Measurements from ENCODE around the gene RBM20.
"Not testable (repeated sequence)": the region's sequence is repeated elsewhere in the genome, so short reads cannot be mapped to it uniquely, and the experiment has no call there.

RBM20 gene

DNA sequence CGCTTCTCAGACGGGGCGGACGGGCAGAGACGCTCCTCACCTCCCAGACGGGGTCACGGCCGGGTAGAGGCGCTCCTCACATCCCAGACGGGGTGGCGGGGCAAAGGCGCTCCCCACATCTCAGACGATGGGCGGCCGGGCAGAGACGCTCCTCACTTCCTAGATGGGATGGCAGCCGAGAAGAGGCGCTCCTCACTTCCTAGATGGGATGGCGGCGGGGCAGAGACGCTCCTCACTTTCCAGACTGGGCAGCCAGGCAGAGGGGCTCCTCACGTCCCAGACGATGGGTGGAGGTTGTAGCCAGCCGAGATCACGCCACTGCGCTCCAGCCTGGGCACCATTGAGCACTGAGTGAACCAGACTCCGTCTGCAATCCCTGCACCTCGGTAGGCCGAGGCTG, 123.5 kb downstream of the RBM20 start:
- DNase-seq = not testable (repeated sequence)

DNA sequence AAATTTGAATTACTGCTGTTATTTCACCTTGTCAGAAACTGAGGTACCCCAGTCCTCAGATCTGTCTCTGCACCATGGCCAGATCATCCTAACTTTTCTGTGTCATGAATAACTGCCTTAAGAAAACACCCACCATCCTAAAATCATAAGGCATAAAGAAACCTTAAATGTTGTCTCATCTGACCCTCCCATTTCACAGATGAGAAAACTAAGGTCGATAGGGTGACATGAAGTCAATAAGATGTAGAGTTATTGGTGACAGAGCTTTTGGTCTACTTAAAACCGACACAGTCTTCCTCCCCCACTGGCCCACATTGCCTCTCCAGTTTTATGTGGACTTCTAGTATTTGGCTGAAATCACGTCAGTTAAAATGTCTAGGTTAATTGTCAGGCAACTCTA, 126.1 kb downstream of the RBM20 start:
- no peak for DNase-seq

DNA sequence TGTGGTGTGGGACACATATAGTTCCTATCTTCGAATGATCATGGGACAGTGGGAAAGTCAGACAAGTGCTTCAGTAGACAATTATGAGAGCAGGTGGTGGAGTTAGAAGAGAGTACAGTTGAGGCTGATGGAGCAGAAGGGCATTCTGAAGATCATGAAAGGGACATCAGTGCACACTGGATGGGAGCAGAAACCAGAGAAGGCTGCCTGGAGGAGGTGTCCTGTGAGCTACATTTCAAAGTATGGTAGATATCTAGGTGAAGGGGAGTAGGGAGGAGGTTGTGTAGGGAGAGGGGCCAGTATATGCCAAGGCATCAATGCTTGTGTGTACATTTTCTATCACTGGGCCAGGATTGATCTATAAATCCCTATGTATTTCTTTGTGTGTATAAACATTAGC, 127.3 kb downstream of the RBM20 start:
- DNase-seq = no peak

DNA sequence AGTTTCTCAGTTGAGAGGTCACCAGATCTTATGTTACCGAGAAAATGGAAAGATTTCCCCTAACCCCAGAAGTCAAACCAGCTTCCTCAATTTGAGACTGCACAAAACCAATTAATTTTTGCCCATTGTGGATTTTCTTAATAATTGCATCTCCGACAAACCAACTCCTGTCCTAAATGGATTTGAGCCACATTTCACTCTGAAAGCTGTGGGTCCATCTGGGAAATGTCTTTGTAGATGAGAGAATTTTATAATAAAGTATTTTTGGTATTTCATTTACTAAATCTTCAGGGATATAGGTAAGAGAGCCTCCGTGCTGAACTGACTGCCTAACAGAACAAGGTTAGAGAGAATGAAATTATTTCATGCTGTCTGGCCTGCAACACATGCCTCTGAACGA, 127.9 kb downstream of the RBM20 start:
- DNase-seq = no peak

DNA sequence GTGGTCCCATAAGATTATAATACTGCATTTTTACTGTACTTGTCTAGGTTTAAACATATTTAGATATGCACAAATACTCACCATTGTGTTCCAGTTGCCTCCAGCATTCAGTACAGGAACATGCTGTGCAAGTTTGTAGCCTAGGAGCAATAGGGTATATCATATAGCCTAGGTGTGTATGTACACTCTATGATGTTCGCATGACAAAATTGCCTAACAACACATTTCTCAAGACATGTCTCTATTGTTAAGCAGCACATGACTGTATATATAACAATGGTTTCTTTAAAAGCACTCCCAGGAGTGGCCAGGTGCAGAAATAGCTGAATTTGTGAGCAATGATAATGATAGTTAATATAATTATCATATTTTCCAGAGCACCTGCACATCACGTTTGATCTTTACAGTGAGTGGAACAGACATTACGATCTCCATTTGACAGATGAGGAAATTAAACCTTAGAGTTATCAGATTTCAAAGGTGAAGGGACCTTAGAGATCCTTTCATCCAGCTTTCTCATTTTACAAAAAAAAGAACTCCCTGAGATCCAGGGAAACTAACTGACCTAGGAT, 128.4 kb downstream of the RBM20 start:
- no peak for DNase-seq

DNA sequence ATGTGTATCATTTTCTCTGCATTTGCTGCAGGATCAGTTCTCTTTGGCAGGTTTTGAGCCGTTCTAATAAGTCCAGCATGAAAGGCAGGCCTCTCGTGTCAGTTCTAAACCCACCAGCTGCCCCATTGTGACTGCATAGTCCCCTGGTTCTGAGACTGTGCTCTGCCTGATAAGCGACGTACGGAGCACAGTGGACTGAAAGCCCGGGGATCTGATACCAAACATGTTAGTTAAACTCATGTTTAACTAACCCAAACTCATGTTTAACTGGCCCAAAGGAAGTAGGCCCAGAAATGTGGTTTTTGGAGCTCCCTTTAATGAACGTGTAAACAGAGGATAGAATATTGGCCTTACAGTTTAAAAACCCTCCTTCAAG, 129.5 kb downstream of the RBM20 start:
- DNase-seq = no peak

DNA sequence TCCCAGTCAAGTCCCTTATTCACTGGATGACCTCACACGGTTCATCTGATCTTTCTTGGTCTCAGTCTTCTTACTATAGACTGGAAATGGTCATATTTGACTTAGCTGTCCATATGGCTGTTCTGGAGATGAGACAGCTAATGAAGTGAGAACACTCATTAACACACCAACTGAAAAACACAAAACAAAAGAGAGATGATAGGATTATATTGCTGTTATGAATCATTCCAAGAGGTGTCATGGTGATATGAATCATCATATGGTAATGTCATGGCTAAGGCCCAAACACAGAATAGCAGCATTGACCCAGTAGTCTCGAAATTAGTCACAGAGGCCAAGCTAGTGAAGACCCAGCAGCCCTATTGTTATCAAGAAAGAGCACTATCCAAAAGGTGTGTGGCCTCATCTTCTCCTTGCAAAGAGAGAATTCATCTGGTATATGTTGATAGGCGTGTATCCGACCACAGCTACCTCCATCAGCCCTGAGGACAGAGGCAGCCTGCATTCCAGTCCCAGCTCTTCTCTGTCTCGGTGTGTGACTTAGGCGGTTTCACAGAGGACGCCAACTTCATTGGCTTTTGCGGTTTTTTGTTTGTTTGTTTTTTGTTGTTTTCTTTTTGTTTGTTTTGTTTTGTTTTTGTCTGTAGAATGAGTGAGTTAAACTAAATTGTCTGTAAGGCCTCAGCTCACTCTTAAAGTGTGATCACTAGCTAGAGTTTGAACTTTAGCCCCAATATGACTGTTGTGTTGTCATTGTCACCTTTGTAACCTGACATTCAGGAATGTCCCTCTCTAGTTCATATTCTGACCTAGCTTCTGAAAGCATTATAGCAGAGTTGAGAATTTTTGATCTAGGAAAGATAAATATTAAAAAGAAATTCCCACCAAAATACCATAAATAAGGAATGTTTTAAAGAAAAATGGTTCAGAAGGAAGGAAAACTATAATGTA, 130.2 kb downstream of the RBM20 start:
- no peak for DNase-seq

DNA sequence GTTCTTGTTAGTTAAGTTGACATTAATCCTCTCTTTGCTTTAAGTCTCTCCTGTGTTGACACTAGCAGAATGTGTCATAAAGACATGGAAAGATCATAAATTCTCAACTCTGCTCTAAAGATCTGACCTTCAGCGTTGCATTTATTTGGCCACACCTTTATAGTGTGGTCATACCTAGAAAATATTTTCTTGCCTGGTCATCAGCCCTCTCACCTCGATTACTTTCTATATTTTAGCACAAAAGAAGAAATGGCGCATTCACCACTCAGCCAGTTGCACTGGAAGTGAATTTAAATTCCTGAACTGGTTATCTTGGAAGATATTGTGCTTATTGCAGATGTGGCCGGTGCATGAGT, 130.9 kb downstream of the RBM20 start:
- DNase-seq = no peak

DNA sequence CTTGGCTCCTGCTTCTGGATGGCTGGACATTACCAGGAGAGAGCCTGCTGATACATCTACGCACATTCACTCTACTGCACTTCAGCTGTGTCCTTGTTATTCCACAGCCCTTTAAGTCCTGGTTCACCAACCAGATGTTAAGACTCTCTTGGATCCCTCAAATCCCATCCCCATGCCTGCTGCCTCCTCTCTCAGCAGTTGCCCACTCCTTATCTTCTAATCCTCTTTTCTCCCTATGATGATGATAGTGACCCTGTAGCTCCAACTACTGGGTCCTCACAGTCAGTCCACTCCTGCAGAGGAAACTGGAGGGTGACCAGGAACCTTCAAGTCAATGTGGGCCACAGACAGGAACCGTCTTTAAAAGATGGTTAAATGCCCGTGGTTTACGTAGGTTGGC, 131.3 kb downstream of the RBM20 start:
- DNase-seq = no peak

DNA sequence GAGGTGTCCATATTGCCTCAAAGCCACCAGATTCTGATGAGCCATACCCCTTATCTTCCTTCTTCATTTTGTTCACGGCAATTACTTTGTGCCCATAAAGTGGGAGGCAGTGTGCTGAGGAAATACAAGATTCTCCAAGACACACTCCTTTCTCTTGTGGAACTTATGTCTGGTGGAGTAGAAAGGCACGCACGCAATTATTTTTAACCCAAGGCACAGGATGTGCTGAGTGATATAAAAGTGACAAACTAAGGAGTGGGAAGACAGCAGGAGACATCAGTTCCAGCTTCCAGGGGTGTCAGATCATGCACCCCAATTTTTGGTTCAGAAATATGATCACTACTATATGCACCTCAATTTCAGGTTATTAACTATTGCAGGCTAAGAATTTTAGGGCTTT, 132.9 kb downstream of the RBM20 start:
- DNase-seq = no peak

DNA sequence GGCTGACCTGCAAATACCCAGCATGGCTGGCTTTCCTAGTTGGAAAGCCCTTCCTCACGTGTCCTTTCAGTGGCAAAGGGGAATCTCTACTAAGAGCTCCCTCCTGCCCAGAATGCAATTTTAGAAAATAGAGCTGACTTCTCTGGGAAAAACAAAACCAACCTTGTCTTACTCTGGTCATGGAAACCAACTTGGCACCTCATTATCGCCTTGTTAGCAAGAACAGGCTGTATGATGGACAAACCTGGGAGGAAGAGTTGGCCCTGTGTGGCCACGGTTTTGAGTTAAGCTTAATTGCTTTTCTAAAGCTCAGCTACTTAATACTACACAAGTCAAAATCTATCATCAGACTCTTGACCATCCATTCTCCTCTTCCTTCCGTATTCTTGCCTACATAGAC, 133.5 kb downstream of the RBM20 start:
- no peak for DNase-seq

DNA sequence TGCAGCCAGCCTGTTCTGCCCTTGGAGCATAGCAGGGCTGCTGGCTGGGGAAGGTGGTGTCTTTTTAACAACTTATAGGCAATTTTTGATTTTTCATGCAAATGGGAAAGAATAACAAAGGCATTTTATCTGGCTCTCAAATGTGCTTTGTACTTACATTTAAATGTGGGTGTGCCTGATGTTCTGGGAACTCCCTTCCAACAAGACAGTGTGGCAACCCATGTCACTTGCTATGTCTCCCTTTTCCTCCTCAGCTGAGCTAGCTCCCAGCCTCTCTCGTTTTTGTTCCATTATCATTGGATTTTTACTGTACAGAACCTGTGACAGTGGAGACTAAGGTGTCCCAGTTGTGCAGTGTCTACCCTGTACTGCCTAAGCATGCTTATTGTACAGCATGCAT, 134.1 kb downstream of the RBM20 start:
- no peak for DNase-seq

DNA sequence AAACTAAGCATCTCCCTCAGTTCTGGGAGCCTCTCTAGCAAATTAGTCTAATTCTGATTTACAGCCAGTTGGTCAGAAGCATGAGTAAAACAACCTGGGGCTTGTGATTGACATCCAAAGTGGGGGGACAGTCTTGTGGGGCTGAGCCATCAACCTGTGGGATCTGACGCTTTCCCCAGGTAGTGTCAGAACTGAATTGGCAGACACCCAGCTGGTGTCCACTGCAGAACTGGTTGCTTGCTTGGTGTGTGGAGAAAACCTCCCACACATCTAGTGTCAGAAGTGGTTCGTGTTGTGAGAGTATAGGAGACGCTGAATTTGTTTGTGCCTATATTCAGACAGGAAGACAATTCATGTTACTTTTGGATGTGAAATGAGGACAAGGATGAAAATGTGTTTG, 135.4 kb downstream of the RBM20 start:
- DNase-seq = no peak

DNA sequence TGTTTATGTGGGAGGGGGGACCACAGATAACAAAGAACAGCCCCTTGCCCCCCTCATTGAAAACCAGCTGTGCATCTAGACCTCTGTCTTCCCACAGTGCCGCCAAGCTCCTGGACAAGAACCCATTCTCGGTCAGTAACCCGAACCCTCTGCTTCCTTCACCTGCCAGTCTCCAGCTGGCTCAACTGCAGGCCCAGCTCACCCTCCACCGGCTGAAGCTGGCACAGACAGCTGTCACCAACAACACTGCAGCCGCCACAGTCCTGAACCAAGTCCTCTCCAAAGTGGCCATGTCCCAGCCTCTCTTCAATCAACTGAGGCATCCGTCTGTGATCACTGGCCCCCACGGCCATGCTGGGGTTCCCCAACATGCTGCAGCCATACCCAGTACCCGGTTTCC, 136.6 kb downstream of the RBM20 start:
- no peak for DNase-seq

DNA sequence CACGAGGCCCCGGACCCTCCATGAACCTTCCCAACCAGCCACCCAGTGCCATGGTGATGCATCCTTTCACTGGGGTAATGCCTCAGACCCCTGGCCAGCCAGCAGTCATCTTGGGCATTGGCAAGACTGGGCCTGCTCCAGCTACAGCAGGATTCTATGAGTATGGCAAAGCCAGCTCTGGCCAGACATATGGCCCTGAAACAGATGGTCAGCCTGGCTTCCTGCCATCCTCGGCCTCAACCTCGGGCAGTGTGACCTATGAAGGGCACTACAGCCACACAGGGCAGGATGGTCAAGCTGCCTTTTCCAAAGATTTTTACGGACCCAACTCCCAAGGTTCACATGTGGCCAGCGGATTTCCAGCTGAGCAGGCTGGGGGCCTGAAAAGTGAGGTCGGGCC, 137.0 kb downstream of the RBM20 start:
- DNase-seq = no peak

DNA sequence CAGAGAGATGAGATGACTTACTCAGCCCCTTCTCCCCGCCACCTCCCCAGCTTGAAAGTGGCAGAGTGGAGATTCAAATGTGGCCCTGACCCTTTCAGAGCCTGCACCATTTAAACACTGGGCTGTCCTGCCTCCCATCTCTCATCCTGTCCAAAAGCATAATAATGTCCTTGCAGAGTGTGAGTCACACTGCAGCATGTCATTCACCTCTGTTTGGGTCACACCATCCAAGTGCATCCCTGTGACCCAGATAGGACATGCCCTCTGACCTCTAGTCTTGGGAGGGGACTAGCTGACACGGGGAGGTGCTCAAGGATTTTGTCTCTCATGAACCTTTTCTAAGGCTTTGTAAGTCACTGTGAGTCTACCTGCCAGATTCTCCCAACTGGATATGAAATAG, 138.5 kb downstream of the RBM20 start:
- DNase-seq = no peak

DNA sequence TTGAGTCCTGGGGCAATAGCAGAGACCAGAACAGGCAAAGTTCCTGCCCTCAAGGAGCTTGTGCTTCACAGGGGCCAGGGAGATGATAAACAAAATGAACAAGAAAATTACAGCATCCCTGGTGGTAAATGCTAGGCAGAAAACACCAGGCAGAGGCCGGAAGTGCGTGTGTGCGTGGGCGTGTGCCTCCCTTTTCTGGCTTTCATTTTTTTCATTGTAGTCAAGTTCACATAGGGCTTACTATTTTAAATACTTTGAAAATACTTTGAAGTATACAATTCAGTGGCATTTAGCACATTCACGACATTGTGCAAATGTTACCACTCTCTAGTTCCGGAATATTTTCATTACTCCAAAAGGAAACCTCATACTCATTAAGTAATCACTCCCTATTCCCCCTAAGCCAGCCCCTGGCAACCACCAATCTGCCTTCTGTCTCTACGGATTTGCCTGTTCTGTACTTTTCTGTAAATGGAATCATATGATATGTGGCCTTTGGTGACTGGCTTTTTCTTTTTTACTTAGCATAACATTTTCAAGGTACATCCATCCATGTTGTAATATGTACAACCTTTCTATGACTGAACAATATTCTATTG, 139.5 kb downstream of the RBM20 start:
- DNase-seq = no peak

DNA sequence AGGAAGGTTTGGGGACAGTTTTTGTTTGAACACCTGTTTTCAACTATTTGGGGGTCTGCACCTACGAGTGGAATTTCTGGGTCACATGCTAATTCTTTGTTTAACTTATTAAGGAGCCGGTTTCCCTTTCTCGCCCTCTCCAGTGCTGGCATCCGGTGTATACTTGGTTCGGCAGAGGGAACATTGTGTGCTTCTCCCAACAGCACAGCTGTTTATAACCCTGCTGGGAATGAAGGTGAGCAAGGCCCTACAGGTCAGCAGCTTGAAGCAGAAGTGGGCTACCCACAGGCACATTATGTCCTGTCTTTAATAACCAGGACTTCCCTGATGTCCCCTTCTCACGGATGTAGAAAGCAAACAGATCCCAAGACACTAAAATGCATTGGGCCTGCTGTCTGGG, 140.1 kb downstream of the RBM20 start:
- no peak for DNase-seq

DNA sequence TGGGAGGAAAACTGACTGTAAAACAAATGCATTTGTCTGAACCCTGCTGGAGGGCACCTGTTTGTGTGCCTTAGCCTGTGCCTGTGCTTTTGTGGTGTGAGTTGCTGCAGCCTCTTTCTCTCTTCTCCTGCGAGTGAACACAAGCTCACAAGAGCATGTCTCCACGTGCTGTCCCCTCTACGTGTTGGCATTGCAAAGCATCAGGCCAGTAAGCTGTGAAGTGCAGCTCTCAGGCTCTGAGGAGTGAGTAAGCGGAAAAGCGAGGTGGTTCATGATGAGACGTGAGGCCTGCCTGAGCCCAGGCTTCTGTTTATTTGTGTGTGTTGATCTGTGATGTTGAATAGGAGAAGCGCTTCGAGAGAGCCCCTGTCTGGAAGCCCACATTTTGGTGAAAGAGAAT, 142.0 kb downstream of the RBM20 start:
- no peak for DNase-seq

DNA sequence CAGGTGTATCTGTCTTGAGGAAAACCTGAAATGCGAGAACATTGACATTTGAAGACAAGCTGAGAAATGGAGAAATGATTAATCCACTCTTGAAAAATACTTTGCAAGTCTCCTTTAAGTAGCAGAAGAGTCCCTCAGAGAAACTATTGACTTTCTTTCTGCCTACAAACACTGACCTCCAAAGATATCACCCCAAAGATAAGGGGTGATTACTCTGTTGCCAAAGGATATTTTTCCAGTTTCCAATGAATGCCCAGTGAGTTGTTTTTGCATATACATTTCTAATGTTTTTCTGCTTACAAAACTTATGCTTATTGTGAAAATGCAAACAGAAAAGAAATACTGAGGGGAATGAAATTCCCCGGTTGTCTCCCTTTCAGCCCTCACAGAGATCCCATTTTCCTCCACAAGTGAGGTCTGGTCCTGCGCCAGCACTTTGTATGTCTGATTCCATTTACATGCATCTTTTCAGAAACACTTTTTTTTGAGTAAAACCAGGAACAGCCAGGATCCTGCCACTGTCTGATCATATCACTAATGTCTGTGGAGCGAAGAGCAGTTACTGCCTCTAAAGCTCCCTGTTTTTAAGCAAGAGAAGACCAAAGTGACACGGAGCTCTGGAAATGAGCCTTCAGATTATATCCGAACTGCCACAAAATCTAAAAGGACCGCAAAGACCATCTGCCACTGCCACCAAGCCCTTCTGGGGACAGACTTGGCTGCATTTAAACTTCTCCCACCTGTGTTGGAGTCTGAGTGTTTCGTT, 144.7 kb downstream of the RBM20 start:
- no peak for DNase-seq

DNA sequence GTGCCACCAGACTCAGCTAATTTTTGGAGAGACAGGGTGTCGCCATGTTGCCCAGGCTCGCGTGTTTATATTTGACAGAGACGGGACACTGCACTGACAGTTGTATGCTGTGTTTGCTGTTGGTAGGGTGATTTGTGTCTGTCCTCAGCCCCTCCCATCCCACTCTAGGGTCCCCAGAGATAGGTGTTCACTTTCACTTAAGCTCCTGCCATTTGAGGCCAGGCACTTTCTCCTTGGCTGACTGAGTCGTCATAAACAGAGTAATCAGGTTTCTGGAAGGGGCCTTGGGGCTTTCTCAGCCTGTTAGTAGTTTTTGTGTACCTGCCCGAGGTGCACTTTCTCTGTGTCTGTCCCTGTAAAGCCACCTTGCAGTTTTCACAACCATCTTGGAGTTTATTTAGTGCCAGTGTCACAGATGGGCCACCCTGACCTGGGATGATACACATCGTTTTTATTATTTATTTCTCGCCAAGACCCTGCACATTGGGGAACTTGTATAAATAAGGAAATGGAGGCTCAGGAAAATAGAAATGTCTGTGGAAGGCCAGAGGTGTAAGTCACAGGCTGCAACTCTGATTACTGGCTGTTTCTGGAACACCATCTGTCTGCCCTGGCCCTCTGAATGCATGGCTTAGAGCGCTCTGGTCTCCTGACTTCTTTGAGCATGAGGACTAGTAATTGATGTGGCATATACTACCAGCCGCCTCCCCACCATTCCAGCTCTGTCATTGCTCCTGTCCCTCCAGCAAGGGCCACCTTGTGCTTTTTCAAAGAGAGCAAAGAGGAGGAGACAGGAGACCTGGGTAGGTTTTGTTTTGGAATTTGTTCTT, 145.7 kb downstream of the RBM20 start:
- DNase-seq = no peak

DNA sequence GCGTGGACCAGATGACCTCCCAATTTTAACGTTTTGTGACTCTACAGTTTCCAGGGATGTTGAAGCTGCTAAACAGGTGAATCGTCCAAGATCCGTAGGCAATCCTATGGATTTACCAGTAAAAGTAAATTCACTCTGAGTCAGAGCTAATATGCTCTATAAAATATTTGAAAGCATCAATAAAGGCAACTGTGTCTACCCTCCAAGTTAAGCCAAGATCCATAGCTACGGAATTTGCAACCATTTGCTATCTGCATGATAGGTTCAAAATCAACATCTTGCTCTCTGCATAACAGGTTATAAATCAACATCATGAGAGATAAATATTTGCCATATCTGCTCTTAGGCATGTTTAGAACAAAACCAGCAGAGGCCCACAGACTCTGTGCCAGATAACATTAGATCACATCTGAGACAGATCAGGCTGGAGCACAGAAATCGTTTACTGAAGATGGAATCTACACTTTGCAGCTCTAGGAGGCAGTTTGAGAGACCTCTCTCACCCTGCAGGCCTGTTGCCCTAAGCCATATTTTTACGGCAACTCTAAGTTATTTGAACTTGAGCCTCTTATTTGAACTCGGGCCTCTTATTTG, 146.9 kb downstream of the RBM20 start:
- DNase-seq = no peak

All from 8988T (cell line).